Parathyroid adenoma (tissue), 2 donors: ENCODE measurements around the gene MMUT.

ENCODE experiments used
- H2AFZ ChIP-seq: fragments of 300-600 bp; sonication (generic); one replicate; pipeline ENCODE4 v1.7.0; 2017; ENCODE audit warnings: antibody characterized with exemption, mild to moderate bottlenecking
- H3K27ac ChIP-seq: fragments of 300-600 bp; sonication (generic); one replicate; pipeline ENCODE4 v1.7.0; 2017
- H3K27me3 ChIP-seq: fragments of 300-600 bp; sonication (generic); one replicate; pipeline ENCODE4 v1.7.0; 2017; ENCODE audit warnings: low read length; ENCODE audit not compliant: control insufficient read depth, insufficient read depth
- H3K36me3 ChIP-seq: fragments of 300-600 bp; sonication (generic); one replicate; pipeline ENCODE4 v1.7.0; 2017; ENCODE audit warnings: low read length; ENCODE audit not compliant: control insufficient read depth, insufficient read depth
- H3K4me1 ChIP-seq: fragments of 300-600 bp; sonication (generic); one replicate; pipeline ENCODE4 v1.7.0; 2017; ENCODE audit warnings: control low read depth
- H3K4me2 ChIP-seq: fragments of 300-600 bp; sonication (generic); one replicate; pipeline ENCODE4 v1.7.0; 2017; ENCODE audit warnings: low read length
- H3K4me3 ChIP-seq: fragments of 300-600 bp; sonication (generic); one replicate; pipeline ENCODE4 v1.7.0; 2017; ENCODE audit warnings: low read depth, low read length
- H3K79me2 ChIP-seq: fragments of 300-600 bp; sonication (generic); one replicate; pipeline ENCODE4 v1.7.0; 2017; ENCODE audit warnings: control low read depth
- H3K9ac ChIP-seq: fragments of 300-600 bp; sonication (generic); one replicate; pipeline ENCODE4 v1.7.0; 2017; ENCODE audit warnings: mild to moderate bottlenecking
- H3K9me3 ChIP-seq: fragments of 300-600 bp; sonication (generic); one replicate; pipeline ENCODE4 v1.7.0; 2017; ENCODE audit warnings: low read length; ENCODE audit not compliant: control insufficient read depth
- TF ChIP-seq, protein P1 (sequence below): fragments of 300-600 bp; sonication (generic); IDR thresholded peaks from one replicate; pipeline ENCODE4 v1.7.0; 2017; ENCODE audit warnings: antibody characterized with exemption, mild to moderate bottlenecking
- donor health status: primary hyperparathyroidism.

Gene MMUT

DNA sequence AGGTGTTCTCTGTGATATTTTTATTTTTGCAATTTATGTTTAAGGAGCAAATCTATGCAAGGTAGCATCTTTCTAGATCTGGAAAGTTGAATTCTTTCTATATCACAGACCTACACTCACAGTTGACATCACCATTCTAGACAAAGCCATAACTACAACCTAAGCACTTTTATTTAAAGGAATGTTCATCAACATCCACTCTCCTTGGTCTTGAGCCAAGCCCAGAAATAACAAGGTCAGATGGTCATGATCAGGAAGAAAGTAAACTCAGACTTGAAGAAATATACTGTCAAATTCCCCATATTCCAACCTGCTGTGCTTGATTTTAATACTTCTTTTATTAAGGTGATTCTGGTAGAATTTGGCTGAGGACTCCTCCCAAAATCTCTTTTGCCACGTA lies 32.2 kb downstream of the MMUT start:
- Histone ChIP-seq H3K36me3 (no peaks in the 10 kb centered on the region), H3K9me3 (no peaks in the 10 kb centered on the region), H3K27me3 (no peaks in the 10 kb centered on the region), H3K4me2 (no peak overlapping the region), H3K4me1 (no peaks in the 10 kb centered on the region), H3K4me3 (no peak overlapping the region), H3K9ac (no peak overlapping the region), H3K79me2 (no peaks in the 10 kb centered on the region), H2AFZ (no peak overlapping the region), H3K27ac (no peak overlapping the region)
- TF ChIP-seq, protein P1, sequence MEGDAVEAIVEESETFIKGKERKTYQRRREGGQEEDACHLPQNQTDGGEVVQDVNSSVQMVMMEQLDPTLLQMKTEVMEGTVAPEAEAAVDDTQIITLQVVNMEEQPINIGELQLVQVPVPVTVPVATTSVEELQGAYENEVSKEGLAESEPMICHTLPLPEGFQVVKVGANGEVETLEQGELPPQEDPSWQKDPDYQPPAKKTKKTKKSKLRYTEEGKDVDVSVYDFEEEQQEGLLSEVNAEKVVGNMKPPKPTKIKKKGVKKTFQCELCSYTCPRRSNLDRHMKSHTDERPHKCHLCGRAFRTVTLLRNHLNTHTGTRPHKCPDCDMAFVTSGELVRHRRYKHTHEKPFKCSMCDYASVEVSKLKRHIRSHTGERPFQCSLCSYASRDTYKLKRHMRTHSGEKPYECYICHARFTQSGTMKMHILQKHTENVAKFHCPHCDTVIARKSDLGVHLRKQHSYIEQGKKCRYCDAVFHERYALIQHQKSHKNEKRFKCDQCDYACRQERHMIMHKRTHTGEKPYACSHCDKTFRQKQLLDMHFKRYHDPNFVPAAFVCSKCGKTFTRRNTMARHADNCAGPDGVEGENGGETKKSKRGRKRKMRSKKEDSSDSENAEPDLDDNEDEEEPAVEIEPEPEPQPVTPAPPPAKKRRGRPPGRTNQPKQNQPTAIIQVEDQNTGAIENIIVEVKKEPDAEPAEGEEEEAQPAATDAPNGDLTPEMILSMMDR = no peak

DNA sequence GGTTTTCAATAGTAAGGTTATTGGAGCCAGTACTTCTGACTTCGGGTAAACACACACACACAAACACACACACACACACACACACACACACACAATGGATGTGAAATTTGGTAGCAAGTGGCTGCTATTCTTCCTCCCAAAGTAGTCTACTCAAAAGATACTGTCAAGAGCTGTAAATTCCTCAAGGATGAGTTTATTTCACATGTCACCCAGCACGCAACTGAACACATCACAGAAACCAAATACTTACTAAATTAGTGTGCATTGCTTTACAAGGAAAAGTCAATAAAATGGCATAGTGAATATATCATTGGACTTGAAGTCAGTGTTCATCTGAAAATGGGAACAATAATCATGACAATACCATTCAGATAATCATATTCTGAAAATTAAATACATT lies 32.9 kb downstream of the MMUT start:
- no peak overlapping the region for H3K4me2 ChIP-seq
- no peaks in the 10 kb centered on the region for H3K79me2 ChIP-seq
- TF ChIP-seq, protein P1 = no peak
- H3K36me3 ChIP-seq = no peaks in the 10 kb centered on the region
- no peak overlapping the region for H3K27ac ChIP-seq
- no peak overlapping the region for H3K4me3 ChIP-seq
- no peak overlapping the region for H2AFZ ChIP-seq
- no peaks in the 10 kb centered on the region for H3K9me3 ChIP-seq
- no peaks in the 10 kb centered on the region for H3K27me3 ChIP-seq
- no peak overlapping the region for H3K9ac ChIP-seq
- no peaks in the 10 kb centered on the region for H3K4me1 ChIP-seq

DNA sequence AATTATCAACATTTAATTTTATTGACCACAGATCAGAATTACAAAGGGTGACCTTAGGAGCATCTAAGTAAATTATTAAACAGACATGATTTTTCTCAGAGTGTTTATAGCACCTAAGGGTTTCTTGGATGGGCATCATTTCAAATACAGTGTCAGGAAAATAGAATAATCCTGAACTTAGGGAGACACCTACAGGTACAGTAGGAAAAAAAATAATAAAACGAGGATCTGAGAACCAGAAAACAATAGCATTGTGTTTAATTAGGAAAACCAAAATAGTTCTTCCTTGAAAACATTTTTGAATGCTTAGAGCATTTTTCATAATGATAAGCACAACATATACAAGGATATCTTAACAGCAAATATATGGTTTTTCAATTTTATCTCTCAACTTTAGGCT lies 39.2 kb downstream of the MMUT start:
- TF ChIP-seq, protein P1 = no peak
- Histone ChIP-seq H3K9ac (no peak overlapping the region), H3K4me2 (no peak overlapping the region), H3K36me3 (no peaks in the 10 kb centered on the region), H3K4me1 (no peaks in the 10 kb centered on the region), H3K9me3 (no peaks in the 10 kb centered on the region), H3K27me3 (no peaks in the 10 kb centered on the region), H2AFZ (no peak overlapping the region), H3K4me3 (no peak overlapping the region), H3K79me2 (no peaks in the 10 kb centered on the region), H3K27ac (no peak overlapping the region)

DNA sequence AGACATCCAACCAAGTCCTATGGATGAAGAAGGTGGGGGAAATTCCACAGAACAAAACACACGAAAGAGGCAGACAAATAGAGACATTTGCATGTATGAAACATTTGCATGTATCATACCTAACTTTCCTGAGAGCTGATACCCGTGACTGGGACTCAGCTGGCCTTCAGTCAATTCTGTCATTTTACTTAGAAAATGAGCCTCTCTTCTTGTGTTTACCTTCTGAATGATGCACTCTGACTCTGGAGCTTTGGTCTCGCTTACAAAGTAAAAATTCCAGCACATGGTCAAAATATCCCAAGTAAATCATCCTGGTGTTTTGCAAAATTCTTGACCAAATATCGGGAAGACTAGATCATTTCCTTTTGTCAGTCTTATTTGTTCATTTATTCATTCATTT lies 46.9 kb downstream of the MMUT start:
- Histone ChIP-seq H3K9ac (no peak overlapping the region), H3K27me3 (no peaks in the 10 kb centered on the region), H3K9me3 (no peaks in the 10 kb centered on the region), H2AFZ (no peak overlapping the region), H3K79me2 (no peaks in the 10 kb centered on the region), H3K36me3 (no peaks in the 10 kb centered on the region), H3K4me1 (no peaks in the 10 kb centered on the region), H3K4me2 (no peak overlapping the region), H3K27ac (no peak overlapping the region), H3K4me3 (no peak overlapping the region)
- TF ChIP-seq, protein P1 = no peak

DNA sequence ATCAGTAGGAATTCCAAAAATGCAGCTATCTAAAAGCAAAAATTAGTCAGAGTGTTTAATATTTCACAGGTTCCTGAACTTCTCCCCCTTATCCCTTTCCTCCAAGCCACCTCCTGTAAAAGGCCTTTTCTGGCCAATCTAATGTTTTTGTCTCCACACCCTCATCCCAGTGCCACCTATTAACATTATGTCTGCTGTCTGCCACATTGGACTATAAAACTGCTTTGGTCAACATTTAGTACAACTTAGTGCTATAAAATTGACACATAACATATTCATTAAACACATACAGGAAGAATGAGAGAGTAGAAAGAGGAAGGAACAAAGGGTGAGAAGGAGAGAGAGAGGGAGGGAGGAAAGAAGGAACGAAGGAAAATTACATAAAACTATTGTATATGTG lies 47.7 kb downstream of the MMUT start:
- H3K27me3 ChIP-seq = no peaks in the 10 kb centered on the region
- TF ChIP-seq, protein P1 = no peak
- no peak overlapping the region for H3K27ac ChIP-seq
- H3K79me2 ChIP-seq = no peaks in the 10 kb centered on the region
- no peaks in the 10 kb centered on the region for H3K4me1 ChIP-seq
- H3K4me2 ChIP-seq = no peak overlapping the region
- H3K36me3 ChIP-seq = no peaks in the 10 kb centered on the region
- H3K4me3 ChIP-seq = no peak overlapping the region
- no peak overlapping the region for H2AFZ ChIP-seq
- H3K9ac ChIP-seq = no peak overlapping the region
- H3K9me3 ChIP-seq = no peaks in the 10 kb centered on the region
